H1 (cell line): ENCODE results near the gene SLC24A3. TPM values are rescaled to one million over a fixed set of nuclear protein-coding genes. Genes with fewer than 3 reads are reported as not detected.

ENCODE experiments used
- ATF3 ChIP-seq: IDR thresholded peaks from 2 replicates; pipeline ENCODE4 v1.6.1; 2011; ENCODE audit warnings: low read depth, mild to moderate bottlenecking, low read length; ENCODE audit not compliant: insufficient read depth
- EZH2 ChIP-seq: fragments of 200-600 bp; sonication (generic); IDR thresholded peaks from 2 replicates; pipeline ENCODE4 v1.7.1; 2012; ENCODE audit warnings: low read depth, mild to moderate bottlenecking, moderate library complexity, low read length, inconsistent platforms; ENCODE audit not compliant: severe bottlenecking
- polyA plus RNA-seq, 7 experiments: library from polyadenylated mRNA; depleted of rRNA in 3 of 7; stranded (reverse) in 5 of 7; unstranded in 2 of 7; fragments of >200 nt in 5 of 7; fragments of 200-250 nt in 2 of 7; gene quantifications; 1 replicate in 5 of 7; 2 replicates in 1 of 7; 4 replicates in 1 of 7; pipeline versions ENCODE4 v1.2.1 to v1.2.3, GENCODE V29; 2011 to 2013; ENCODE audit warnings: missing spikeins in 2 of 7, mixed read lengths in 2 of 7
- total RNA-seq: library from RNA; stranded (reverse); fragmentation: NEBNext Ultra II Directional; extraction: Animal tissue kit (Norgen Biotek cat#: 25700); gene quantifications from 2 replicates; pipeline ENCODE4 v1.2.1, GENCODE V29; 2021

Gene SLC24A3
- total and polyA plus RNA-seq, 2 of the 8 experiments (the other 6 are each of a cell fraction or from before 2014, with no cell fraction given) = 4.5 to 6.3 TPM

DNA sequence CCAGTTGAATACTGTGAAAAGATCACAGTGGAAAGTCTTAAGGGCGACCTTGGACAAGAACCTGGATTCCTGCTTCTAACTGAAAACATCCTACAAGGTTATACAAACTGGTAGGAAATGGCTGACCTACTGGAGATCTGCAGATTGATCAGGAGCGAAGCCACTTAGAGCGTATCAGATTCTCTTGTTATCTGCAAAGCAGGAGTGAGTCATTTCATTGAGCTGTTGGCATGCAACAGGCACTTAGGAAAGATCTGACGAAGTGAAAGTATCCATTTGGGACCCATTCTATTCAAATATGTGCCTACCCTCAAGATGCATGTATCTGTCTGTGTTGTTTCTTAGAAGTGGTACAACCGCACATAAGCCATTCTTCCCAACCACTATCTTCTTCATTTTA, 414.5 kb downstream of the SLC24A3 start (continued):
- TF ChIP-seq ATF3 = no peak
- no peak for TF ChIP-seq EZH2
